SJCRH30 (cell line): ENCODE data around the gene RCBTB1. TPM values are rescaled to one million over a fixed set of nuclear protein-coding genes. Genes with fewer than 3 reads are reported as not detected.

ENCODE experiments used
- DNase-seq, 2 experiments: peaks; one replicate each; pipeline ENCODE4 v3.0.0-alpha.2; 2015 to 2020
- H3K27ac ChIP-seq: fragments of 250-450 bp; sonication (Bioruptor Pico); 2 replicates; pipeline ENCODE4 v1.5.1; 2020; ENCODE audit warnings: mild to moderate bottlenecking, moderate library complexity
- H3K27me3 ChIP-seq: fragments of 250-450 bp; sonication (Bioruptor Pico); 2 replicates; pipeline ENCODE4 v1.5.1; 2020; ENCODE audit warnings: mild to moderate bottlenecking, moderate library complexity
- H3K36me3 ChIP-seq: fragments of 250-450 bp; sonication (Bioruptor Pico); 2 replicates; pipeline ENCODE4 v1.5.1; 2020; ENCODE audit warnings: mild to moderate bottlenecking, moderate library complexity
- H3K4me1 ChIP-seq: fragments of 250-450 bp; sonication (Bioruptor Pico); 2 replicates; pipeline ENCODE4 v1.5.1; 2020; ENCODE audit warnings: mild to moderate bottlenecking, moderate library complexity
- H3K4me3 ChIP-seq: fragments of 250-450 bp; sonication (Bioruptor Pico); 2 replicates; pipeline ENCODE4 v1.5.1; 2020; ENCODE audit warnings: mild to moderate bottlenecking, moderate library complexity
- H3K9me3 ChIP-seq: fragments of 250-450 bp; sonication (Bioruptor Pico); replicated peaks from 2 replicates; pipeline ENCODE4 v1.5.1; 2020; ENCODE audit warnings: mild to moderate bottlenecking, moderate library complexity
- total RNA-seq: library from RNA; depleted of rRNA; stranded (reverse); fragments of >200 nt; shearing (Covaris generic); gene quantifications from 2 replicates; pipeline ENCODE4 v1.2.3, GENCODE V29; 2014

Gene RCBTB1
- total RNA-seq, 1 experiment from 2014 or later: 23.4 TPM

DNA sequence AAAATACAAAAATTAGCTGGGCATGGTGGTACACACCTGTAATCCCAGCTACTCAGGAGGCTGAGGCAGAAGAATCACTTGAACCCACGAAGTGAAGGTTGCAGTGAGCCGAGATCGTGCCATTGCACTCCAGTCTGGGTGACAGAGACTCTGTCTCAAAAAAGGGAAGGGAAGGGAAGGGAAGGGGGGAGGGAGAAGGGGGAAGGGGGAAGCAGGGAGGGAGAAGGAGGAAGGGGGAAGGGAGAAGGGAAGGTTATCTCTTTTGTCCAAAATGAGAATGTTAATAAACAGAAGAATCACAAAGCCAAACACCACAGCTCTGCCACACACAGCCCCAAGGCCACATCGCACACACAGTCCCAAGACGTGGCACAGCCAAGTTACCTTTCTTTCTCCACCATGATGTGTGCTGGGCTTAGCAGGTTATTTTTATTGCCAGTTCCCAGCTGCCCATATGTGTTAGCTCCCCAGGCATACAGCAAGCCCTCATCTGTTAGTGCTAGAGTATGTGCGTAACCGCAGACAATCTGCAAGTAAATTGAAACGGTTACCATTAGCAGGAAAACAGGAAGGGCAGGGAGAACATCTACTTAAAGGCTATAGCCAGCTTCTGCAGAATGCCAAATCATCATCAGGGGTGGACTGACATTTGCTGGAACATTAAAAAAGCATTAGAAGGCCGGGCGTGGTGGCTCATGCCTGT lies 34.3 kb downstream of the RCBTB1 start:
- no peak overlapping the region for H3K27ac ChIP-seq
- H3K36me3 ChIP-seq: peaks cover 19% of the 10 kb centered on the region
- H3K4me3 ChIP-seq: no peak overlapping the region
- H3K9me3 ChIP-seq: no peaks in the 10 kb centered on the region
- H3K27me3 ChIP-seq: no peaks in the 10 kb centered on the region
- no peak for DNase-seq
- H3K4me1 ChIP-seq: no peaks in the 10 kb centered on the region

DNA sequence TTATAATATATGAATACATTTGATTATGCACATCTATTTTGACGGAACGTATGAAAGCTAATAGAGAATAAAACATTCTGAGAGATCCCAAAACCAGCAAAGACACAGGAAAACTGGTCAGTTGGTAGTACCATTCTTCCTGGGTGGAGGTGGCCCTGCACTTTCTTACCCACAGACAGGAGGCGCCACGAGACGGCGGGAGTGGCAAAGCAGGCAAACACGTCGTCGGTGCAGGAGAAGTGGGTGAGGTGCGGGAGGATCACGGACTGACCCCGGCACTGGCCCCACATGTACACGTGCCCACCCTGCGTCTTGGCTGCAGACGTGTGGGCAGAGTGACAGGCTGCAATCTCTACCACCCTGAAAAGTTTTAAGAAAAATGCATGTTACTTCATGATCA lies 36.1 kb downstream of the RCBTB1 start:
- DNase-seq: no peak
- Histone ChIP-seq H3K4me1 (no peaks in the 10 kb centered on the region), H3K9me3 (no peaks in the 10 kb centered on the region), H3K36me3 (peaks cover 28% of the 10 kb centered on the region), H3K27ac (no peak overlapping the region), H3K4me3 (no peak overlapping the region), H3K27me3 (no peaks in the 10 kb centered on the region)

DNA sequence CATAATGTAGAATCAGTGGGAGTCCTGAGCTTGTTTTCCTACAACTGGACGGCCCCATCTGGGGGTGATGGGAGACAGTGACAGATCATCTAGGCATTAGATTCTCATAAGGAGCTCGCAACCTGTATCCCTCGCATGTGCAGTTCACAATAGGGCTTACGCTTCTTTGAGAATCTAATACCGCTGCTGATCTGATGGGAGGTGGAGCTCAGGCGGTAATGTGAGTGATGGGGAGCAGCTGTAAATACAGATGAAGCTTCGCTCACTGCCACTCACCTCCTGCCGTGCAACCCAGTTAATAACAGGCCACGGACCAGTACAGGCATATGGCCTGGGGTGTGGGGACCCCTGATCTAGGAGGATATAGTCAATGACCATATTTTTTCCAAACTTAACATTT lies 38.8 kb downstream of the RCBTB1 start:
- H3K27ac ChIP-seq: no peak overlapping the region
- peaks cover 30% of the 10 kb centered on the region for H3K36me3 ChIP-seq

DNA sequence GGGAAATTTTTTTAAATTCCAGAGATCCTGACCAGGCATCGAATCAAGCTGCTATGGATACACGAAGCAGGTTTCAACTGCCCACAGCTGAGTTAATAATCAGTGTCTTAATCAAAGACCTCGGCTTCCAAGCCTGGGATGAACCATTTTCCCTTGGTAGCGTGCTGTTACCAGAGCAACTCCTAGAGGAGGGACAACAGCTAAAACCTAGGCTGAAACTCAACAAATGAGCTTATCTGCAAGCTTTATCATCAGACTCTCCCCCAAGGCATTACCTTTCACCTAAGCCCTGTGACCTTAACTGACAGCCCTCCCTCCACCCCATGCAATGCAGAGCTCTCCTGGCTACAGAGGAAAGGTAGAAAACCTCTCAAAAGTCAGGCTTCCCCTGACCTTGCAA lies 39.7 kb downstream of the RCBTB1 start:
- Histone ChIP-seq H3K27ac (no peak overlapping the region), H3K4me1 (no peaks in the 10 kb centered on the region), H3K36me3 (peaks cover 30% of the 10 kb centered on the region), H3K27me3 (no peaks in the 10 kb centered on the region), H3K4me3 (no peak overlapping the region), H3K9me3 (no peaks in the 10 kb centered on the region)
- DNase-seq: no peak

More for the DNA sequence above, 38.8 kb downstream of the RCBTB1 start:
- no peaks in the 10 kb centered on the region for H3K27me3 ChIP-seq
- no peaks in the 10 kb centered on the region for H3K9me3 ChIP-seq
- no peak overlapping the region for H3K4me3 ChIP-seq
- H3K4me1 ChIP-seq: no peaks in the 10 kb centered on the region
- peak in 1 of 2 experiments; percentile 5 for DNase-seq

DNA sequence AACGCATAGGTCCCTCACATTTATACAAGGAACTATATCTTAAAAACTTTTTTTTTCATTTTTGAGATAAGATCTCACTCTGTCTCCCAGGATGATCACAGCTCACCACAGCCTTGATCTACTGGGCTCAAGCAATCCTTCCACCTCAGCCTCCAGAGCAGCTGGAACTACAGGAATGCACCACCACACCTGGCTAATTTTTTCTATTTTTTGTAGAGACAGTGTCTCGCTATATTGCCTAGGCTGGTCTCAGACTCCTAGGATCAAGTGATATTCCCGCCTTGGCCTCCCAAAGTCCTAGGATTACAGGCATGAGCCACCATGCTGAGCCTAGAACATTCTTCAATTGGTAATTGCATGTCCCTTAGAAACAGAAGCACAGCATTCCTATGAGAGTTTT lies 41.7 kb downstream of the RCBTB1 start:
- Histone ChIP-seq H3K4me1 (no peaks in the 10 kb centered on the region), H3K9me3 (no peaks in the 10 kb centered on the region), H3K4me3 (no peak overlapping the region), H3K27ac (no peak overlapping the region), H3K36me3 (peaks cover 36% of the 10 kb centered on the region), H3K27me3 (no peaks in the 10 kb centered on the region)
- no peak for DNase-seq

DNA sequence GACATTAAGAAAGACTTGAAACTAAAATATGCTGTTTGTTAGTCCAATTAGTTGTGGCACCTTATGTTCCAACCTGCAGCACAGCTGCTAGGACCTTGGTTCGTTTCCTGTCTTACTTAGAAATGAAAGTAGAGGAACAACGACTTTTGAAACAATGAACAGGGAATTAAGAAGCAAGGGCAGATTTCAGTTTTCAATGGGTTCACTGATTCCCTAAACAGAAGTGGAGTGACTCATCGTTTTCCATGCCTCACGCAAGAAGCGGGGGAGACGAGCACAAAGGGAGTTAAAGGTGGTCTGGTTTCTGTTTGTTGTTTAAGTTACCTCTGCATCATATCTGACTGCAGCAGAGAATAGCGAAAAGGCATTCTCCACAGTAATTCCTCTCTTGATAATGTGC lies 44.8 kb downstream of the RCBTB1 start:
- H3K27ac ChIP-seq: no peak overlapping the region
- peaks cover 25% of the 10 kb centered on the region; the same call in 1 of the 2 replicates for H3K36me3 ChIP-seq
- no peak for DNase-seq
- H3K4me3 ChIP-seq: no peak overlapping the region
- H3K27me3 ChIP-seq: no peaks in the 10 kb centered on the region
- no peaks in the 10 kb centered on the region for H3K4me1 ChIP-seq
- H3K9me3 ChIP-seq: no peaks in the 10 kb centered on the region

DNA sequence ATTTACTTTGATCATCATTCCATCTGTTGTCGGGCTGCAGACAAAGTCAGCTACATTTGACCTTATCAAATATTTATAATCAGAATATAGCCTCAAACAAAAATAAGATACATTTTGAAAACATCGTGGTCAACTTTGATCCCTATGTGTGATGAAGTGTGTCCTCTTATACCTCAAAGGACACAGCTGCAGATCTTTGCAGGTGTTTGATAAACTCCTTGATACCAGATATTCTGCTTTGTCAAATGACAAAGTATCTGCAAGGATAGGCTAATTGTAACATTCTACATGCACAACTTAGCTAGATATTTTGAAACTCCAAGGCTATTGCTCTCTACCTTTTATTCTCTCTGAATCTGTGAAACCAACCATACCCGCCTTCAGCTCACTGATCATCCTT lies 45.6 kb downstream of the RCBTB1 start:
- Histone ChIP-seq H3K36me3 (peaks cover 21% of the 10 kb centered on the region; the same call in 1 of the 2 replicates), H3K4me3 (no peak overlapping the region), H3K9me3 (no peaks in the 10 kb centered on the region), H3K27ac (no peak overlapping the region), H3K4me1 (no peaks in the 10 kb centered on the region), H3K27me3 (no peaks in the 10 kb centered on the region)
- DNase-seq: no peak

DNA sequence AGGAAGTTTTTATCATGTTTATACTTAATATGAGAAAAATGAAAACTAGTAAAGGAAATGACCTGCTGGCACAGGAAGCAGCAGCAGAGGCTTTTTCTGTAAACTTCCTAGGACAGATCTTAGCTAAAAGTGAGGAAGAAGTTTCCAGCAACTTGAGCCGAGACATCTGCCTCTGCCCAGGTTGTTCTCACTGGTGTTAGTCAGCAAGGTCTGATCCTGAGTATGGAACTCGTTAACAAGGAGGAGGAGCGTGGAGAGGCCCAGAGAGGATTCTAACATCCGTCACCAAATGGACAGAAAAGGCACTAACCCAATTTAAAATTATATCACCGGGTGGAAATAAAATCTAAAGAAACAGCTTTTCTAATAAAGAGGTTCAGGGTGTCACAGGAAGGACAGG lies 46.0 kb downstream of the RCBTB1 start:
- DNase-seq: no peak
- H3K27ac ChIP-seq: no peak overlapping the region

DNA sequence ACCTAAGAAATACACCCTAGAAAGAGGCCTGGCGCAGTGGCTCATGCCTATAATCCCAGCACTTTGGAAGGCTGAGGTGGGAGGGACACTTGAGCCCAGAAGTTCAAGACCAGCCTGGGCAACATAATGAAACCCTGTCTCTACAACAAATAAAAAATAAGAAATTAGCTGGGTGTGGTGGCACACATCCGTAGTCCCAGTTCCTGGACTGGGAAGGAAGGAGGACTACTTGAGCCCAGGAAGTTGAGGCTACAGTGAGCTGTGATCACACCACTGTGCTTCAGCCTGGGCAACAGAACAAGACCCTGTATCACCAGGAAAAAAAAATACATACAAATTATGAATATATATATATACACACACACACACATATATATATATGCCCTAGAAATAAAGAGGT lies 47.0 kb downstream of the RCBTB1 start:
- H3K4me3 ChIP-seq: no peak overlapping the region
- H3K27me3 ChIP-seq: no peaks in the 10 kb centered on the region
- no peak overlapping the region for H3K27ac ChIP-seq
- no peaks in the 10 kb centered on the region for H3K9me3 ChIP-seq
- H3K36me3 ChIP-seq: peaks cover 15% of the 10 kb centered on the region; the same call in 1 of the 2 replicates
- DNase-seq: no peak
- H3K4me1 ChIP-seq: no peaks in the 10 kb centered on the region

More for the DNA sequence above, 46.0 kb downstream of the RCBTB1 start:
- H3K4me3 ChIP-seq: no peak overlapping the region
- H3K9me3 ChIP-seq: no peaks in the 10 kb centered on the region
- no peaks in the 10 kb centered on the region for H3K27me3 ChIP-seq
- peaks cover 16% of the 10 kb centered on the region; the same call in 1 of the 2 replicates for H3K36me3 ChIP-seq
- H3K4me1 ChIP-seq: no peaks in the 10 kb centered on the region

DNA sequence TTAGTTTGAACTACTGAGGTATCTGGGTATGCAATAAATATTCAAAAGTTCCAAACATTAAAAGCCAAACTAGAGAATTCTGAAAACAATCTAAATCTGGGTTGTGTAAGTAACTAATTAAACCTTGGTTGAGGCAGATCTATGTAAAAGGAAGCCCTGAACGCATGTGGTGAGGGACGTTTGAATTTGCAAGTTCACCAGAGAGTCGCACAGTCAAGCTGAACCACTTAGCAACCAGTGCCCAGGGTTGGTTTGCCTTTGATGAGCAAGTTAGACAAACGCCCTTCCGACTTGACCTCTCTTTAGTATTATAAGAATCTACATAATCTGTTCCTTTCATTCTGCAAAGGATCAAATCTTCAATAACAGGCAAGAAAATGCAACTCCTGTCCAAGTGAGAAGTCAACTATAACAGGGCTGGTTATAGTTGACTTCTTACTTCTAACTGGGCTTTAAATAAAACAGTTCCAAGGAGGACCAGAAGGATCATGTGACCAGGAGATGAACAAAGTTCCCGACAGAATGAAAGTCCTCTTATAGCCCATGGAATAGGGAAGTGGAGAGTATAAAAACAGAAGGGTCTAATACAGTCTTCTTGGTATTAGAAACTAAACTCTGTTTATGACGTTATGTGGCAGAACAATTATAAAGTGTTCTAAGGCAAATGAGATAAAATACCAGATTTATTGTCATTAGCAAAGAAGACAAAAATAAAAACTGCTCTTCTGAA lies 49.0 kb downstream of the RCBTB1 start:
- H3K4me3 ChIP-seq: no peak overlapping the region
- no peaks in the 10 kb centered on the region for H3K9me3 ChIP-seq
- no peaks in the 10 kb centered on the region for H3K4me1 ChIP-seq
- H3K27me3 ChIP-seq: no peaks in the 10 kb centered on the region
- H3K36me3 ChIP-seq: peaks cover 16% of the 10 kb centered on the region; the same call in 1 of the 2 replicates
- H3K27ac ChIP-seq: no peak overlapping the region
- DNase-seq: no peak

DNA sequence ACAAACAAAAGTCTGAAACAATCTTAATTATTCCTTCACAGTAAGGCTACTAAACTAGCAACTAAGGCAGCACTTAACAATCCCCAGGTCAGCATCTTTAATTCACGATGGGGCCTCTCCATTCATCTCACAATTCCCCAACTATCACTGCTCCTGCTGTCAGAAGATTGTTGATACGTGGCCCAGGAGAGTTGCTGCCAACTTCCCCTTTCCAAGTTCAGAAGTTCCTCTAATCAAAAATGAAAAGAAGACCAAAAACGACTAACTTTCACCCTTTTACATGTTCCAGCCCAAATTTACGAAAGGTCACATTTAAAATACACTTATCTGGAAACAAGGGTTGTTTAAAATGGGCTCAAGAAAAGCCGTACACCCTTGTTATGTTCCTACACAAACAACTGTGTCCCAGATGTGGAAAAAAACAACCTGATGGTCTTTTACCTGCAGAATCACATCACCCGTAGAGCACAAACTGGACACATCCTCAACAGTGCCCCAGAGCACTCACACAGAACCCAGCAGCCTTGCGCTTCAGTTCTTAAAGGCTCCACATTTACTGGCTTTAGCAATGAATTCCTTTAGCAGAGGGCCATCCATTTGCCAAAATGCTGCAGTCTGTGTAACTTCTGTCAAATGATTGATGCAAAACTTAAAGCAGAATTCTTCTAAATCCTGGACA lies 51.6 kb downstream of the RCBTB1 start:
- no peak overlapping the region for H3K4me3 ChIP-seq
- H3K36me3 ChIP-seq: 0 out of 2 replicates have a peak, but pooled peaks cover 3% of the 10 kb centered on the region

DNA sequence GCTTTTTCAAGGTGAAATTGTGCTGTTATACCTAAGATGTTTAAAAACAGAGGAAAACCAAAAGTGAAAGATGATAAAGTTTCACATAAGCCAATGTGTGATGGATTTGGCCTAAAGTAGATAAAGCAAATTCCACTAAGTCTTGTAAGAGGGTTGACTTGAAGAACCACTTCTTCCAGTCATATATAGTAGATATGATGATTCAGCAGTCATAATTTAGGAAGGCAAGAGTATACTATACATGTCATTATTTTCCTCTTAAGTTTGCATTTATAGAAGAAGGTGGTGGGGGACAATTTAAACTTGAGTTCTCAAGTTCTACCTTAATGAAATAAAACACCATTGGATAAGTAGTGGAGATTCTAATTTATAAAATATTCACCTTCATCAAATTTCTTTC lies 52.3 kb downstream of the RCBTB1 start:
- no peak for DNase-seq
- H3K27me3 ChIP-seq: no peaks in the 10 kb centered on the region
- H3K36me3 ChIP-seq: peaks cover 3% of the 10 kb centered on the region; the same call in 1 of the 2 replicates
- H3K9me3 ChIP-seq: no peaks in the 10 kb centered on the region
- H3K4me3 ChIP-seq: no peak overlapping the region
- H3K27ac ChIP-seq: no peak overlapping the region
- no peaks in the 10 kb centered on the region for H3K4me1 ChIP-seq

More for the DNA sequence above, 51.6 kb downstream of the RCBTB1 start:
- DNase-seq: no peak
- H3K9me3 ChIP-seq: no peaks in the 10 kb centered on the region
- H3K27me3 ChIP-seq: no peaks in the 10 kb centered on the region
- H3K27ac ChIP-seq: no peak overlapping the region
- H3K4me1 ChIP-seq: no peaks in the 10 kb centered on the region

DNA sequence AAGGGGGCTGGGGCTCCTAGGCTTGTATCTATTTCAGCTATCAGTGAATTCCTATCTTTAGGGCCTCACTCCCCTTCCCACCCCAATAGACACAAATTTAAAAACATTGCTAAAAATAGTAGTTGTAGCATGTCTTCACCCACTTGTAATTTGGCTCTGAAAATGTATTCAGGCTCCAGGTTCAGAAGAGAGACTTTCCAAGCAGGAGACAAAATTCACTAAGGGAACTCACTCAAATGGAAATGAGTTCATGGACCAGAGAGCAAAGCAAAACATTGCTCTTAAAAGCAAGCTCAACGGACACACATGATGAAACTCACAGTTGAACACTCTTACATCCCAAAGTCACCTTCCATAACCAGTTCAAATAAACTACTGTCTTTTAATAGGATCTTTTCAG lies 52.8 kb downstream of the RCBTB1 start:
- DNase-seq: no peak
- no peaks in the 10 kb centered on the region for H3K9me3 ChIP-seq
- H3K27me3 ChIP-seq: no peaks in the 10 kb centered on the region
- no peak overlapping the region for H3K4me3 ChIP-seq
- no peaks in the 10 kb centered on the region for H3K4me1 ChIP-seq
- peaks cover 3% of the 10 kb centered on the region; the same call in 1 of the 2 replicates for H3K36me3 ChIP-seq
- no peak overlapping the region for H3K27ac ChIP-seq

DNA sequence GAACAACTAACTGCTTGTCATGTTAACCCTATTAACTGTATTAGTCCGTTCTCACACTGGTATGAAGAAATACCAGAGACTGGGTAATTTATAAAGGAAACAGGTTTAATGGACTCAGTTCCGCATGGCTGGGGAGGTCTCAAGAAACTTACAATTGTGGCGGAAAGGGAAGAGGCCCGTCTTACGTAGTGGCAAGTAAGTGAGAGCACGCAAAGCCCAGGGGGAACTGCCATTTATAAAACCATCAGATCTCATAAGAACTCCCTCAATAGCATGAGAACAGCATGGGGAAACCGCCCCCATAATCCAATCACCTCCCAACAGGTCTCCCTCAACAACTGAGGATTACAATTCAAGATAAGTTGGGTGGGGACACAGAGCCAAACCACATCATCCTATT lies 54.9 kb downstream of the RCBTB1 start:
- Histone ChIP-seq H3K4me1 (no peaks in the 10 kb centered on the region), H3K27ac (no peak overlapping the region), H3K27me3 (no peaks in the 10 kb centered on the region), H3K36me3 (peaks cover 3% of the 10 kb centered on the region; the same call in 1 of the 2 replicates), H3K4me3 (no peak overlapping the region), H3K9me3 (no peaks in the 10 kb centered on the region)
- DNase-seq: no peak

DNA sequence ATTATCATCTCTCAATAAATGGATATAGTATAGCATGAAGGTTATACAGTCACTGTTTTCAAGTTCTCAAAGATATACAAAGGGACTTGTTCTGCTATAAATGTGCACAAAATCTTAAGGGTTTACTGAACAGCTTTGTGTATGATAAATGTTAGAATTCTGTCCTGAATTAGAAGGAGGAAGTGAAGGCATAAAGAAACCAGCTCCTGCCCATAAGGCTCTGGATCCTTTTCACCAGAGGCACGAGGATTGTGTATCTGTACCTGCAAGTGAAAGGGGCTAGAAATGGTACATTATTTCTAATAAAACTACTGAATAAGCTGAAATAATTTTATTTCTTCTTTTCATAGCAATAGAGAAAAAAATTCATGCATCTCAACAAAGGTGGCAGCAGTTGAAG lies 57.2 kb downstream of the RCBTB1 start:
- Histone ChIP-seq H3K4me3 (no peak overlapping the region), H3K4me1 (no peaks in the 10 kb centered on the region), H3K27me3 (no peaks in the 10 kb centered on the region), H3K27ac (no peak overlapping the region), H3K36me3 (no peaks in the 10 kb centered on the region; the same call in 1 of the 2 replicates), H3K9me3 (no peaks in the 10 kb centered on the region)
- no peak for DNase-seq
